ENCODE results near the gene CDH4. TPM values are rescaled to one million over a fixed set of nuclear protein-coding genes. Genes with fewer than 3 reads are reported as not detected.

Gene CDH4
- total and polyA plus RNA-seq, 11 donors, result 0.04 to 0.54 (median 0.08) TPM; not detected in 1

DNA sequence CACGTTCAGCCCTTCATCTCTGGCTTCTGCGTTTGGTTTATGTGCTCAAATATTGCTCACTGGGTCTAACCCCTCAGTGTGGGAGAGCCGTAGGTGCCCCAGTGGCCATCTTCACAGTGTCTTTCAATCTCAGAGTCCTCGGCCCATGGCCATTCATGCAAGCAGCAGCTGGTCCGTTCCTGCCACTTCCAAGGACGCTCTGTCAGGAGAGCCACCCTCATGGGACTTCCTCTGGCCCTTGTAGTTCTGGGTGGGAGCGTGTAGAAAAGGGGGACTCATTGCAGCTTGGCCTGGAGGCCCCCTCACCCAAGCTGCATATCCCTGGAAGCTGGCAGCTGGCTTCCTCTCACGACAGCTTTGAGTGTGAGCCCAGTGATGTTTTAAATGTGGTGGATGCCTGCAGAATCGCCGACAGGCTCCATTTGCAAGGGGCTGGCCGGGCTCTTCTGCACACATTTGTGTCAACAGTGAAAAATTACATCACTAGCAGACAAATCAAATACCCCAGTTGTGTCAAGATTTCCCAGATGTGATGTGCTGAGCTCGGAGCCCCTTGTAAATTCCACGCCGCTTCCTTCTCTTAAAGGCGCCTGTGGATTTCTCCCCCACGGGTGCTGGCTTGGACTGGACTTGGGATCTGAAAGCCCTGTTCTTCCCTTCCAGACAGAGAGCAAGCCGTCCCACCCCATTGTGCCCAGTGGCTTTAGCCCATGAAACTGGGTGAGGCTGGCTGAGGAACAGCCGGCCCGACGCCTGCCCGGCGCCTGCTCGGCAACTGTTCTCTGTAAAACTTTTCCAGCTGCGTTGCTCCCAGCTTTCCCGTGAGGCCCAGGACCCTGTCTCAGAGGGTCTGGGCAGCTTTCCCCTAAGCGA is 453.6 kb downstream of the CDH4 start:
- H3K36me3 ChIP-seq, result no peaks in the 10 kb centered on the region
- intact Hi-C loops (cut with DNase I), result no loop called here
- no peak for ATAC-seq
- peaks cover 0 to 5% (median 0%) of the 10 kb centered on the region in 9 donors for H3K27me3 ChIP-seq
- no peaks in the 10 kb centered on the region for H3K4me1 ChIP-seq
- TF ChIP-seq, protein P1, sequence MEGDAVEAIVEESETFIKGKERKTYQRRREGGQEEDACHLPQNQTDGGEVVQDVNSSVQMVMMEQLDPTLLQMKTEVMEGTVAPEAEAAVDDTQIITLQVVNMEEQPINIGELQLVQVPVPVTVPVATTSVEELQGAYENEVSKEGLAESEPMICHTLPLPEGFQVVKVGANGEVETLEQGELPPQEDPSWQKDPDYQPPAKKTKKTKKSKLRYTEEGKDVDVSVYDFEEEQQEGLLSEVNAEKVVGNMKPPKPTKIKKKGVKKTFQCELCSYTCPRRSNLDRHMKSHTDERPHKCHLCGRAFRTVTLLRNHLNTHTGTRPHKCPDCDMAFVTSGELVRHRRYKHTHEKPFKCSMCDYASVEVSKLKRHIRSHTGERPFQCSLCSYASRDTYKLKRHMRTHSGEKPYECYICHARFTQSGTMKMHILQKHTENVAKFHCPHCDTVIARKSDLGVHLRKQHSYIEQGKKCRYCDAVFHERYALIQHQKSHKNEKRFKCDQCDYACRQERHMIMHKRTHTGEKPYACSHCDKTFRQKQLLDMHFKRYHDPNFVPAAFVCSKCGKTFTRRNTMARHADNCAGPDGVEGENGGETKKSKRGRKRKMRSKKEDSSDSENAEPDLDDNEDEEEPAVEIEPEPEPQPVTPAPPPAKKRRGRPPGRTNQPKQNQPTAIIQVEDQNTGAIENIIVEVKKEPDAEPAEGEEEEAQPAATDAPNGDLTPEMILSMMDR (IDR thresholded peaks at IDR 0.05), result no peak
- no peak for TF ChIP-seq POLR2A (IDR thresholded peaks at IDR 0.05)
- 73 to 80% (median 77%) methylated on average over 25 to 26 of the region's 26 CpGs for WGBS, 4 donors
- no peaks in the 10 kb centered on the region for H3K9me3 ChIP-seq
- DNase-seq, result peak in 1 of 5 donors; percentile 14
- H3K27ac ChIP-seq, result no peak overlapping the region
- H3K4me3 ChIP-seq, result no peak overlapping the region

DNA sequence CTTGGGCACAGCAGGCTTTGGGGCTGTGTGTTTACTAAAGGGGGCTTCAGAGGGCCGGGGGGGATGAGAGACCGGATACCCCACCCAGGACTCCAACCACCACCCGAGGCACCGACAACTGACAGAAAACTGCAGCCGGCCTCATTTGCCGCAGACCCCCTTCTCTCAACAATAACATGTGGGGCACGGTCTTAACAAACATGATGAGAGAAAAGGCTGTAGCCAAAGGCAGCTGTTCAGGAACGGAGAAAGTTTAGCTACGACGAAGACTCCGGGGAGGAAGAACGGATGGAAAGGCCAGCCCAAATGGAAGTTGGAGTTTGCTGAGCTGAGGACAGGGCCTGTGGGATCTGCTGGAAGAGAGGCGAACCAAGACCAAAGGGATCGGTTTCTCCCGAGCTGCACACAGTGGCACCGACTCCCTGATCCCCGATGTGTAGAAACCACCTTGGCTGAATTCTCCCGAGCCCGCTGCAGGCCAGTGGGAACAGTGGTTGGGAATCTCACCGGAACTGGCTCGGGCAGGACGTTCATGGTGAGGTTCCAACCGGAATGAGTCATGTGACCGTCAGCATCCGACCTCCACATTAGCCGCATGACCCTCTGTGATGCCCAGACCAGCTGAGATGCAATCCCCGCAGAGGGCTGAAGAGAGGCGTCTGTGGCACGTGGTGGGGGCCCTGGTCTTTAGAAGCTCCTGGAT is 454.3 kb downstream of the CDH4 start:
- ATAC-seq, result no peak
- TF ChIP-seq, protein P1 (IDR thresholded peaks at IDR 0.05), result no peak
- no peak for TF ChIP-seq POLR2A (IDR thresholded peaks at IDR 0.05)
- H3K9me3 ChIP-seq, result no peaks in the 10 kb centered on the region
- no peaks in the 10 kb centered on the region for H3K4me1 ChIP-seq
- 87 to 89% (median 88%) methylated on average over 26 to 29 of the region's 29 CpGs for WGBS, 4 donors
- DNase-seq, result peak in 1 of 5 donors; percentile 19
- peaks cover 0 to 5% (median 0%) of the 10 kb centered on the region in 9 donors for H3K27me3 ChIP-seq
- H3K4me3 ChIP-seq, result no peak overlapping the region
- intact Hi-C loops (cut with DNase I), result no loop called here
- H3K27ac ChIP-seq, result no peak overlapping the region
- no peaks in the 10 kb centered on the region for H3K36me3 ChIP-seq

DNA sequence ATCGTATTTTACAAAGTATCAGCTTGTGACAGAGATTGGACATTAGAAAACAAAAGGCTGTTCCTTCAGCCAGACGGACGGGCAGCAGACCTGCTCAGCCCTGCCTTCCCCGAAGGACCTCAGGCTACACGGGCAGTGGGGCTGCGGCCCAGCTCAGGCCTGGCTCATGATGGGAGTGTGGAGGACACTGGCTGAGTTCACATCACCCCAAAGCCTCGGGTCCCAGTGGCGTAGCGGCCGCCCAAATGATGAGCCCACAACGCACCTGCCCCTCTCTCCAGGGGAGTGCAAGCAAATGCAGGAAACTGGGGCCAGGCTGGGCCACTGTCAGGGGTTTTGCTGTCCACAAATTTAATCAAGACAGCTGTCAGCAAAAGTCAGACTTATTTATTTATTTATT is 456.8 kb downstream of the CDH4 start:
- no peak for DNase-seq
- H3K27me3 ChIP-seq, result peaks cover 0 to 5% (median 0%) of the 10 kb centered on the region in 9 donors

More for the DNA sequence above, 456.8 kb downstream of the CDH4 start:
- Histone ChIP-seq H3K4me1 (no peaks in the 10 kb centered on the region), H3K27ac (no peak overlapping the region), H3K9me3 (no peaks in the 10 kb centered on the region), H3K36me3 (no peaks in the 10 kb centered on the region), H3K4me3 (no peak overlapping the region)
- TF ChIP-seq, protein P1 (IDR thresholded peaks at IDR 0.05), result no peak
- no peak for TF ChIP-seq POLR2A (IDR thresholded peaks at IDR 0.05)
- intact Hi-C loops (cut with DNase I), result no loop called here
- WGBS, 4 donors, result 86 to 92% (median 89%) methylated on average over 11 of the region's 11 CpGs
- ATAC-seq, result no peak
